ENCODE results near the gene EFCAB10.
A peak's percentile ranks its signal among the peaks of the same experiment; 100 is the strongest.

EFCAB10 gene, protein sequence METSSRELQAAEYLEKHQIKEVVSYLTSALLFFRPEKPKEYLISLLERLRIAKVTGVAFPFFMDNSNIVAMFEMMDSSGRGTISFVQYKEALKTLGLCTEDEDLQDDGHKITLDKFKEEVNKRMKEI

DNA sequence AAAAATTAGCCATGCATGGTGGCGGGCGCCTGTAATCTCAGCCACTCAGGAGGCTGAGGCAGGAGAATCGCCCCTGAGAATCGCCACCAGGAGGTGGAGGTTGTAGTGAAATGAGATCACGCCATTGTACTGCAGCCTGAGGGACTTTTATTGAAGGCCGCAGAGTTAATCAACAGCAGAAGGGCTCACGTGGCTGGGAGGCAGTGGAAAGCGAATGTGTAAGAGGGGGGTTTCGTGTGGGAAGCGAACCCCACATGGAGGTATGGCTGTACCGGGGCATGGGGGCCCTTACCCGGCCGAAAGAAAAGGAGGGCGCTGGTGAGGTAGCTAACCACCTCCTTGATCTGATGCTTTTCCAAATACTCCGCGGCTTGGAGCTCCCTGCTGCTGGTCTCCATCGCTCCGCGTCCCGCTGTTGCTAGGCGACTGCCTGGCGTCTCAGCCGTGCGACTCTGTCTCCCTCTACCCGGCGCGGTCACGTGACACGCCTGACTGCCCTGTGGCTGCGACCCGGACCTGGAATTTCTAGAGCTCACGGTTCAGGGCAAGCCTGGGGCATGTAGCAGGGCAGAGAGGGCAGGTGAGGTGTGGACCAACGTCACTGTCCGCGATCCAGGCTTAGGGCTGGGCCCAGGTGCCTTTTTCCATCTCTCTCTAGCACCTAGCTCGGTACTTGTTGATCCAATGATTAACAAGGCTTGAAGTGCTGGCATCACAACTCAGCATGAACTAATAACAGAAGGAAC lies at the start of gene EFCAB10:
Gene EFCAB10 (minus strand): TSS at position 428 of the 746 bp plus-strand sequence. CDS start 30 bp downstream, at position 398.
- Mint-ChIP-seq H3K9me3 (peaks cover 13% of the 10 kb centered on the region), H3K27ac (no peak within 1 kb of the TSS), H3K4me3 (peak within 1 kb of the TSS; percentile 63), H3K27me3 (peaks cover 13% of the 10 kb centered on the region), H3K36me3 (ENCODE audit: low read depth) (peaks cover 2% of the 10 kb centered on the region), H3K4me1 (peaks cover 4% of the 10 kb centered on the region)
- DNase-seq: peak; percentile 57
- peak; percentile 92 for ATAC-seq

DNA sequence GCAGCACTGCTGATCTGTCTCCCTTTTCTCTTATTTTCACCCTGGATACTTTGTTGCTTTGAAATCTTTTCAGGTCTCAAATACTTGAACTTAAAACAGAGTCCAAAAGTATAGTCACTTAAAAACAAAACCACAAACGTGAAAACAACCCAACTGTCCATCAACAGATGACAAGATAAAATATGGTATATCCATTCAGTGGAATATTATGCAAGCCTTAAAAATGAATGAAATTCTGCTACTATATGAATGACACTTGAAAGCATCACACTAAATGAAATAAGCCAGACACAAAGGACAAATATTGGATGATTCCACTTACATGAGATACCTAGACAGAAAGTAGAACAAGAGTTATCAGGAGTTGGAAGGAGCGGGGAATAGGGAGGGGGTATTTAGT lies 44.7 kb upstream of the EFCAB10 start:
- Mint-ChIP-seq H3K36me3 (ENCODE audit: low read depth) (peaks cover 21% of the 10 kb centered on the region), H3K27ac (no peak overlapping the region), H3K9me3 (peaks cover 11% of the 10 kb centered on the region), H3K4me3 (no peak overlapping the region), H3K27me3 (no peaks in the 10 kb centered on the region), H3K4me1 (no peaks in the 10 kb centered on the region)
- DNase-seq: no peak
- no peak for ATAC-seq

DNA sequence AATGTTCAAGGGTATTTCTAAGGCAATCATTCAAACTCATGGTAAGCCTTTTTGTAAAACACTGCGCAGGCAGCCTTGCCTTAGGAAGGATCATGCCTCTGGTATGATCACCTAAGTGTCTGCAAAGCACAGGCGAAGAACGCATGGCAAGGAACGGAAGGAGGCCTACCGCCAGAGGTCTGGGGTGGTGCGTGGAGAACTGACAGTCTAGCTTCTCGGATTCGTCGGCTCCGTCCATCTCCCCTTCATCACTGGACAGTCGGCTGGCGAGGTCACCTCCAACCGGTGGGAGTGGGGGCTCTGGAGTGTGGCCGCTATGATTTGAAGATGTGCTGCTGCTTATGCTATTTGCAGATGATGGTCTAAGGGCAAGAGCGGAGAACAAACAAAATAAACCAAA lies 42.6 kb upstream of the EFCAB10 start:
- H3K27ac Mint-ChIP-seq: no peak overlapping the region
- no peak for ATAC-seq
- H3K4me1 Mint-ChIP-seq: no peaks in the 10 kb centered on the region
- H3K27me3 Mint-ChIP-seq: no peaks in the 10 kb centered on the region
- DNase-seq: no peak
- no peak overlapping the region for H3K4me3 Mint-ChIP-seq
- H3K36me3 Mint-ChIP-seq (ENCODE audit: low read depth): peaks cover 18% of the 10 kb centered on the region
- peaks cover 11% of the 10 kb centered on the region for H3K9me3 Mint-ChIP-seq

DNA sequence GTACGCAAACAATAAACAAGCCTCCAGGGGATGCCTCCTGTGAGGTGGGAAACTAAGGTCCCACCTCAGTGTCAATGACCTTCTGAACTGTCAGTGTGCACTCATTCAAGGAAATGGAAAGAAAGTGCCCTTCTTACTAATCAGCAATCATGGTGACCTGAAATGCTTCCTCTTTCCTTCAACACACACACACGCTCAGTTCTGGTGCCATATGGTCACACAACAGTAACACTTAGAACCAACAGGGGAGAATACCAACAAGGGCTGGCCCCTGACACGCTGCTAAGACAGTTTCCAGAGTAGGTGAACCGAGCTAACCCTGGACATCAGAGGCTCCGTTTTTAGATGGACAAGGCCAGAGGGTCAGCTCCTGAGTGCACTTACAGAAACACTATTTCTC lies 42.1 kb upstream of the EFCAB10 start:
- Mint-ChIP-seq H3K4me3 (no peak overlapping the region), H3K4me1 (no peaks in the 10 kb centered on the region), H3K36me3 (ENCODE audit: low read depth) (peaks cover 18% of the 10 kb centered on the region), H3K27me3 (no peaks in the 10 kb centered on the region), H3K9me3 (peaks cover 11% of the 10 kb centered on the region), H3K27ac (no peak overlapping the region)
- DNase-seq (no peak), ATAC-seq (no peak)

DNA sequence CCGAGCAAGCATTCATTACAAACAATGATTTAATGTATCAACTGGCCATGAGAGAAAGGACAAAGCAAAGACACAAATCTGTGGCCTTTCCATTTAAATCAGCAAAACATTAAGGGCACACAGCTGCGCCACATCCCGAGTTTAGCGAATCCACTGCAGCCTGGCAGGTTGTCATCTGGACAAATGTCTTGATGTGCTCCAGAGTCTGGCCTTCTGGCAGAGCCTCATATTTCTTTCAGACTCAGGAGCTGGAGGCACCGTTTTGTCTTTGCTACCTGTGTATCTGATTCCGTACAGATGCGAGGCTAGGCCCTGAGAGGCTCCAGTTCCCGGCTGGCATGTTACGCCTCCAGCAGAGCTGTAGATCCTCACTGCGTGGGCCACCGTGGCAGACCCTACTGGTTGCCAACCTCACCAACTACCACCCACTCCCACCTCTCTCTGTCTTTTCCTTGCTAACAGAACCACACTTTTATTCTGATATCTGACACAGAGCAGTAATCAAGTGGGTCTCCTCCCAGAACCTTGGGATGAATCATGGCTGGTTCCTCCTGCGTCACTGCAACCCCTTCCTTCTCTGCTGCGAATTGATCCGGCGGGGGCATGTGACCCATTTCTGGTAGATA lies 40.9 kb upstream of the EFCAB10 start:
- peaks cover 16% of the 10 kb centered on the region for H3K36me3 Mint-ChIP-seq (ENCODE audit: low read depth)
- no peak overlapping the region for H3K4me3 Mint-ChIP-seq
- no peaks in the 10 kb centered on the region for H3K4me1 Mint-ChIP-seq
- ATAC-seq: no peak
- peaks cover 11% of the 10 kb centered on the region for H3K9me3 Mint-ChIP-seq
- DNase-seq: no peak
- H3K27me3 Mint-ChIP-seq: no peaks in the 10 kb centered on the region
- H3K27ac Mint-ChIP-seq: no peak overlapping the region

DNA sequence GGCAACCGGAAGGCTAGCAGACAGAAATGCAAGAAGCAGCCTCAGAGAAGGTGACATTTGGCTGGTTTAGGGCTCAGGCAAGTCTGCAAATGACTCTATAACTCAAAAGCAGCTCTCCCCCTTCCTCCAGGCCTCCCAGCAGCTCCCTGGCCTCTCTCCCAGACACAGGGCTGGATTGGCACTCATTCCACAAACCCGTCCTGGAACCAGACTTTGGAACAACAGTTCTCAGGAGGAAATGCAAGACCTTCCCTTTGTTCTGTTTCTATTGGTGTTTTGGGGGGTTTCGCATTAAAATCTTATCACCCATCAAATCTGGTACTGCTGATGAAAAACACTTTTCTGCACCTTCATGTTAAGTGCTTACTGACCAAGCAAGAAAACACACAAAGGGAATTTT lies 40.3 kb upstream of the EFCAB10 start:
- no peak for ATAC-seq

DNA sequence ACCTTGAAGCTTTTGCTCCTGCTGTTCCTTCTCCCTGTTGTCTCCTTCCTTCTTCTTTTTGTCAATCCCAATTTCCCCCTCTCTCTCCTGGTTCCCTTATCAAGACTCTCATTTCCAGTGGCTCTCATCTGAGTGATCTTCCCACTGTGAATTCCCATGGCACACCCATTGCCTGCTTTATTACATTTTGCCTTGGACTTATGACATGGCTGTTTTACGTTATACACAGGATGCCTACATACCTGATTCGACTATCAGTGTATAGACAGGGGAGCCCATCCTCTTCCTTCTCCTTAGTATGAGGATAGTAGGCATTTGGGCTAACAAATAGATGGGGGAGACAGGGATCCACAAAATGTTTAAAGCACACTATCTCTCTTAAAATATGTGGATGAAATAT lies 39.9 kb upstream of the EFCAB10 start:
- no peak overlapping the region for H3K4me3 Mint-ChIP-seq
- H3K27me3 Mint-ChIP-seq: no peaks in the 10 kb centered on the region
- peaks cover 4% of the 10 kb centered on the region for H3K9me3 Mint-ChIP-seq
- ATAC-seq (no peak), DNase-seq (no peak)
- peak overlapping the region; percentile 8 for H3K27ac Mint-ChIP-seq
- H3K36me3 Mint-ChIP-seq (ENCODE audit: low read depth): peaks cover 10% of the 10 kb centered on the region
- no peaks in the 10 kb centered on the region for H3K4me1 Mint-ChIP-seq

More for the DNA sequence above, 40.3 kb upstream of the EFCAB10 start:
- no peak overlapping the region for H3K27ac Mint-ChIP-seq
- H3K4me3 Mint-ChIP-seq: no peak overlapping the region
- no peaks in the 10 kb centered on the region for H3K4me1 Mint-ChIP-seq
- H3K9me3 Mint-ChIP-seq: peaks cover 8% of the 10 kb centered on the region
- no peak for DNase-seq
- no peaks in the 10 kb centered on the region for H3K27me3 Mint-ChIP-seq
- H3K36me3 Mint-ChIP-seq (ENCODE audit: low read depth): peaks cover 13% of the 10 kb centered on the region

DNA sequence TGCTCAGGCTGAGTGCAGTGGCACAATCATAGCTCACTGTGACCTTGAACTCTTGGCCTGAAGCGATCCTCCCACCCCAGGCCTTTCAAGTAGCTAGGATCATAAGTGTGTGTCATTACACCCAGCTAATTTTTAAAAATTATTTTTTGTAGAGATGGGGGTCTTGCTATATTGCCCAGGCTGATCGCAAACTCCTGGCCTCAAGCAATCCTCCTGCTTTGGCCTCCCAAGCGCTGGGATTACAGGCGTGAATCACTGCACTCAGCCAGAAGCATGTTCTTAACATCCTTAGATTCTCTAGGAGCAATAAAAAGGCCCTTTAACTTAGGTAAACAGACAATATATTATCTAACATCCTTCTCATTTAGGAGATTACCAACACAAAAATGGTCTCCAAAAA lies 38.3 kb upstream of the EFCAB10 start:
- Mint-ChIP-seq H3K36me3 (ENCODE audit: low read depth) (peaks cover 5% of the 10 kb centered on the region), H3K27ac (no peak overlapping the region), H3K9me3 (no peaks in the 10 kb centered on the region), H3K4me3 (no peak overlapping the region), H3K27me3 (no peaks in the 10 kb centered on the region), H3K4me1 (no peaks in the 10 kb centered on the region)
- no peak for DNase-seq
- no peak for ATAC-seq

DNA sequence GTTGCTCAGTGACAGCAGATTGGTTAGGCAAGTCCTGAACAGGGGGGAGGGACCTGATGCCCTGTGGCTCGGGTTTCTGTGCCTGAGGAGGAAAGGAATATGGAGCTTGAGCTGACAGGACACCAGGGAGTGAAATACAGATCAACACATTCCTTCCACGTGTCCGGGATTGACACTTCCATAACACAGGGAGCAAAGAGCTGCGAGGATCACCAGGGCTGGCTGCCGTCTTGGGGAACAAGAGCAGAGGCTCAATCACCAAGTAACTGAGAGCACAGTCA lies 36.7 kb upstream of the EFCAB10 start:
- H3K4me1 Mint-ChIP-seq: no peaks in the 10 kb centered on the region
- no peak overlapping the region for H3K27ac Mint-ChIP-seq
- H3K27me3 Mint-ChIP-seq: no peaks in the 10 kb centered on the region
- H3K4me3 Mint-ChIP-seq: no peak overlapping the region
- H3K9me3 Mint-ChIP-seq: no peaks in the 10 kb centered on the region
- no peak for ATAC-seq
- peaks cover 8% of the 10 kb centered on the region for H3K36me3 Mint-ChIP-seq (ENCODE audit: low read depth)
- no peak for DNase-seq

DNA sequence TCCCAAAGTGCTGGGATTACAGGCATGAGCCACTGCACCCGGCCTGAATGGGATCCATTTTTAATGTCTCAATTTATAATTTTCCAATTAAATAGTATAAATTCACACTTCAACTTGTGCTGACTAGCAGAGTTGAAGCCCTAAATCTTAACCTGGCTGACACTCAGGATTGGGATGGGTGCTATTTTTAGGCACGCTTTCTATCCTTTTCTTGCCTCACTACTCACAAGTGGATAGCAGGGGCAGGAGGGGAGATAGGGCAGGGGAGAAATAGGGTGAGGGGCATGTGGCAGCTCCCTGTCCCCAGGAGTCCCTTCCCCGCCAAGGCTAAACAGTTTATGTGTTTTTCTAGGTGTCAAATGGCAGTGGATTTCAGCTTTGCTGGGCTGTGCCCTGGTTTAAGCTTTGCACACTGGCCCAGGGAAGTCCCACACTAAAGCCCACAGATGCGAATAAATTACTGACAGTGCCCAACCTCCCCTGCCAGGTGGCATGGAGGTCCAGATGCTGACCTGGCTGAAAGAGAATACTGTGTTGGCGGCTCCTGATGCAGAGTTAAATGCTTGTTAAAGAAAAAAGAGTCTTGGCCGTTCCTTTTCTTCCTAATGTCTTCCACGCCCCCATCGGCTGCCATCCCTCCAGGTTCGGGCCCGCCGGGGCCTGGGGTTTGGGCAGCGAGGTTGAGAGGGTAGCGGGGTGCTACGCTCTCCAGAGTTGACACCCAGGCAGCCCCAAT lies 36.2 kb upstream of the EFCAB10 start:
- no peak overlapping the region for H3K4me3 Mint-ChIP-seq
- no peak for DNase-seq

DNA sequence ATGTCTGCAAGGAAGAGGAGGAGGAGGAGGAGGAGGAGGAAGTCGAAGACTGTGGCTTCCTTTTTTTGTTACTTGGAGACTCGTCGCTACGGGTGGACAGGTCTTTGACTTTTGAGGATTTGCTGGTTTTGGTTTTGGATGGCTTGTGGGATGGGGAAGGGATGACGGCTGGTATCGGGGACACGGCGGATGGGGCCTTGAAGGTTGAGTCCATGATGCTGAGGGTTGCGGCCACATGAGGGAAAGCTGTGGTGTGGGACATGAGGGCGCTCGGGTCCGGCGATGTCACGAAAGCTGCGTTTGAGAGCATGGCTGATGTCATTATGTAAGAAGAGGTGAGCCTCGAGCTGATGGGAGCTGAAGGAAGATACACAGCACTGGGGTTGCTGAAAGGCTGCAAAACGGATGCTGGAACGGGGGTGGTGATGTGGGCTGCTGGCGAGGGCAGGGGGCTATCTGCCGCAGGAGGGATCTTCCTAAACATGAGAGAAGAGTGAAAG lies 33.1 kb upstream of the EFCAB10 start:
- Mint-ChIP-seq H3K4me3 (no peak overlapping the region), H3K36me3 (ENCODE audit: low read depth) (peaks cover 6% of the 10 kb centered on the region), H3K9me3 (no peaks in the 10 kb centered on the region), H3K4me1 (no peaks in the 10 kb centered on the region), H3K27me3 (no peaks in the 10 kb centered on the region), H3K27ac (no peak overlapping the region)
- ATAC-seq: no peak
- no peak for DNase-seq

More for the DNA sequence above, 36.2 kb upstream of the EFCAB10 start:
- ATAC-seq: no peak
- H3K9me3 Mint-ChIP-seq: no peaks in the 10 kb centered on the region
- H3K36me3 Mint-ChIP-seq (ENCODE audit: low read depth): peaks cover 8% of the 10 kb centered on the region
- no peaks in the 10 kb centered on the region for H3K4me1 Mint-ChIP-seq
- H3K27me3 Mint-ChIP-seq: no peaks in the 10 kb centered on the region
- H3K27ac Mint-ChIP-seq: no peak overlapping the region

DNA sequence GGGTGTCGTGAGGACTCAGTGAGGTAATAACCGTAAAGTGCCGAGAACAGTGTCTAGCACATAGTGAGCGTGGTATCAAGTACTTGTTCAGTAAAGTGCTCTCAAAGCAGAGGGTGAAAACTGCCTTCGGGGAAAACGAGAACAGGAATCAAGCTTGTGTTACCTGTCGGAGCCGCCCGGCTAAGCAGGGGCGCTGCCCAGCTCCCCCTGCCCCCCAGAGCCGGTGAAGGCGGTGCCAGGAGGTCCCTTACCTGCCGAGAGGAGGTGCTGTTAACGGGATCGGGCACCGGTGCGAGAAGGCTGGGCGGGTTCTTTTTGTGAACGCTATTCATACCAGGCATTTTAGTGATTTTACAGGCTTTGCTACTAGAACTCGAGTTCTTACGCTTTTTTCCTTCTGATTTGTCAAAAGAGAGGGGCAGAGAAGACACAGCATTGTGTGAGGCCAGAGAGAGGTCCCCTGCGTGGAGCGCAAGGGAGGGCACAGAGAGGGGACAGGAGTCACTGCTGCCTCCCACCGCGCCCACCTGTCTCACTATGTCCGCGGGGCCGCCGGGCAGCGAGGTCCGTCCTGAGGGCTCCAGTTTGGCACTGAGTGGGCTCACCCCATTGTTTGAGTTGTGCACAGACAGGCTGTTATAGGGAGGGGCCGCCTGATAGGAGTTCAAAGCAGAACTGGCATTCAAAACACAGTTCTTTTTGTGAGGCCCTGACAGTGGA lies 32.5 kb upstream of the EFCAB10 start:
- peaks cover 6% of the 10 kb centered on the region for H3K36me3 Mint-ChIP-seq (ENCODE audit: low read depth)
- no peak for DNase-seq
- H3K27ac Mint-ChIP-seq: no peak overlapping the region
- no peaks in the 10 kb centered on the region for H3K9me3 Mint-ChIP-seq
- no peak for ATAC-seq
- no peaks in the 10 kb centered on the region for H3K27me3 Mint-ChIP-seq
- no peaks in the 10 kb centered on the region for H3K4me1 Mint-ChIP-seq
- H3K4me3 Mint-ChIP-seq: no peak overlapping the region

DNA sequence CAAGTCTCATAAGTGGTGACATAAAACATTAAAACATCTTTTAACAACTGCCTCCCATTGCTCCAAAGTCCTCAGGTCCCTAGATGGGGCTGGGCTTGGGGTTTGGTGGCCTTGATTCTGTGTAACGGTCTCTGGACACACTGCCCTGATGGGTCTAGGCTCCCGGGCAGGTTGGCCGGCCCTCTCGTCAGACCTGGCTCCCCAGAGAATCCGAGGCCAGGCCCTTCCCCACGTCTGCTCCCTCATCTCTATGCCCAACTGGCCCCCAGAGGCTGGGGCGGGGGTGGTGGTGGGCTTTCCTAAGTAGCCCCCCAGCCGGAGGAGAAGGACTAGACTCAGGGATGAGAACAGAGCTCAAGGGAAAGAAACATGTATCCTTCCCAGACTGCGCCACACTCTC lies 31.5 kb upstream of the EFCAB10 start:
- Mint-ChIP-seq H3K27ac (no peak overlapping the region), H3K4me1 (no peaks in the 10 kb centered on the region), H3K9me3 (no peaks in the 10 kb centered on the region), H3K36me3 (ENCODE audit: low read depth) (peaks cover 6% of the 10 kb centered on the region), H3K4me3 (no peak overlapping the region), H3K27me3 (no peaks in the 10 kb centered on the region)
- no peak for DNase-seq
- ATAC-seq: no peak

Measured in activated naive CD8-positive, alpha-beta T cell treated with anti-CD3 and anti-CD28 coated beads, Interleukin-2, amount 50 U/mL, for 24 hours (primary cell).